ENCODE data around the gene GPN3.
"Not testable (repeated sequence)": the region's sequence is repeated elsewhere in the genome, so short reads cannot be mapped to it uniquely, and the experiment has no call there.

Gene GPN3

GRCh38 chr12:110468214-110469048, at the start of gene GPN3, which contains the start of gene FAM216A:
Gene GPN3 (minus strand): TSS chr12:110468257. CDS start chr12:110468203, 54 bp downstream.
Gene FAM216A (plus strand): TSS chr12:110468845. CDS start chr12:110468876, 31 bp downstream.
- DNase-seq, result peak; percentile 94

GRCh38 chr12:110516995-110517394, 48.9 kb upstream of the GPN3 start:
- DNase-seq, result no peak

- DNase-seq, result no peak
Measured at GRCh38 chr12:110514363-110514762, 46.3 kb upstream of the GPN3 start.

GRCh38 chr12:110513842-110514241, 45.8 kb upstream of the GPN3 start:
- DNase-seq, result no peak

GRCh38 chr12:110508071-110508586, 40.1 kb upstream of the GPN3 start:
- no peak for DNase-seq

DNA sequence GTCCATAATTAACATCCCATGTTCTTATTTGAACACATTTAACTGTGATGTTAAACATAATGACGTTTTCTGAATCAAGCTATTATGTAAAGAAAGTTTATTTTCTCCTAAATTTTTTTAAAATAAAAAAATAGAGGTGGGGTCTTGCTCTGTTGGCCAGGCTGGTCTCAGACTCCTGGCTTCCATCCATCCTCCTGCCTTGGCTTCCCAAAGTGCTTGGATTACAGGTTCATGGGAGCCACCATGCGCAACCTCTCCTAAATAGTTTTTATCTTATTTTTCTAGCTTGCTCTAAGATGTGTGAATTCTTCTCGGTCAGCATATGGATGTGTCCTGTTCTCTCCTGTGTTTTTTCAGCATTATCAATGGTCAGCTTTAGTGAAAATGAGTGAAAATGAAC, 37.3 kb upstream of the GPN3 start:
- no peak for DNase-seq

GRCh38 chr12:110503432-110503831, 35.4 kb upstream of the GPN3 start:
- DNase-seq, result no peak

DNA sequence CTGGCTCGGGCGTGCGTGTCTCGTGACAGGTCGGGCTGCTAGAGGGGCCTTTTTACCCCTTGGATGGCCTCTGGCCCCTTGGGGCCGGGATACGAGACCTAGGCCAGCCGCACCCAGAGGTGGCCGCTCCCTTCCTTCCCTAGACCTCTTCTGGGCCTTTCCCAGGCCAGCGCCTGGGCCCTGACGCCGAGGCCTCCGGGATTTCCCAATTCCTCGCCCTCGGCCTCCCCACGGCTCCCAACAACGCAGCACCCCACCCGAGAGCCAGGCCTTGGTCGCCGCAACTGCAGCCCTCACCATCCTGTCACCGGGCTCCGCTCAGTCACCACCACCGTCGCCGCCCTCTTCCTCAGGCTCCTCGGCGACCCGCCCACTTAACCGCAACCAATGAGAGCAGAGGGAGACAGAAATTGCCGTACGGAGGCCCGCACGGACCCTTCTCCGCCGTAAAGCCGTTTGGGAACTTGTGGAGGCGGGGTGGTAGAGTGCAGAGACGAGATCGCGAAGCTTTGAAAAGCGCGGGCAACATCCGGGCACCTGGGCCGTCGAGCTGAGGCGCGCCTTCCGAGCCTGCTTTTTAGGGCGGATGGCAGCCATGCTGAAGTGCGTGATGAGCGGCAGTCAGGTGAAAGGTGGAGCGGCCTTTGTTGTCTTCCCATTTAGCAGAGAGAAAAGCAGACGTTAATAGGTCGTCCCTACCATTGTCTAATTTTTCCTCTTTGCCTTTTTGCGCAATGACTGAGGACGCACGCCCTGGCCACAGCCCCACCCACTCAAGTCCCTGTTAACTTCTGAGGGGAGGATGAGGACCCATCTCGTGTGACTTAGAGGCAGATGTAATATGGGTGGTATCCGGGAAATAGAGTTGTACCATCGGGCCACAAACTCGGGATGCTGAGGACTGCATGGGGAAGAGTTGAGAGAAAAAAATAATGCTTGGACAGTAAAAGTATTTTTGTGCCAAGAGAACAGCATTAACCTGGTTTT, 34.0 kb upstream of the GPN3 start, which contains the start of the genes RAD9B and VPS29:
Gene RAD9B, plus strand, starts transcription at position 580 of the 987 bp plus-strand sequence. Its CDS starts 7 bp downstream, at position 587.
Gene VPS29, minus strand, starts transcription at position 360 of the 987 bp plus-strand sequence. Its CDS starts 60 bp downstream, at position 300.
- peak; percentile 97 for DNase-seq

- DNase-seq, result peak; percentile 61
Measured at GRCh38 chr12:110501399-110501751, 33.3 kb upstream of the GPN3 start.

DNA sequence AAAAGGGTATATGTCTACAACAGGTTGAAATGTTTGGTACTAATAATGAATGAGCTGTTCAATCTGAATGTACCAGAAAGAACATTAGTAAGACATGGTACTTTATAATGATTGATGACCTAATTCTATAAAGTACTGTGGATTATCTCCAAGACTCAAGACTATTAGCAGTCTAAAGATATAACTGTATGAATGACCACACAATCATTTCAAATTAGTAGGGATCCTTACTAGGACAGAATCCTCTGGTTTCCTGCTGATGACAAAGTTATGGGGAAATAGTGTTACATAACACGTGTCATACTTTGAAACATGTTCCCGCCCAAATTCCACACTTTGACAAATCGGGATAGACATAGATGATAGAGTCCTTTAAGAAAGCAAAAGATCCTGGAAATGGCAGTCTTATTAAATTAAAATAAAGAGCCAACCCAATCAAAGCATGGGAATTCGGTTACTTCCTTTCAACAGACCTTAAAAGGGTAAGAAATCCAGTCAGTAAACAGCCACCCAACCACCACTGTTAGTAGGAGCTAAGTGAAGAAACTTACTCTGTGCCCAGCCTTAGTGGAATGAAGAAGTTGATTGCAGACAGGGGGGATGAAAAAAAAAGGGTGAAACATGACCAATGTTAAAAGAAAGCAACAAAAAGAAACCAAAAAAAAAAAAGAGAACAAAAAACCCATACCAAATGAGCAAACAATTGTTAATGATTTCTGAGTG, 31.1 kb upstream of the GPN3 start:
- peak; percentile 24 for DNase-seq

GRCh38 chr12:110475426-110475825, 7.4 kb upstream of the GPN3 start:
- DNase-seq, result no peak

GRCh38 chr12:110467847-110468213, 227 bp downstream of the GPN3 start:
- DNase-seq, result no peak

GRCh38 chr12:110466791-110467190, 1.3 kb downstream of the GPN3 start:
- no peak for DNase-seq

DNA sequence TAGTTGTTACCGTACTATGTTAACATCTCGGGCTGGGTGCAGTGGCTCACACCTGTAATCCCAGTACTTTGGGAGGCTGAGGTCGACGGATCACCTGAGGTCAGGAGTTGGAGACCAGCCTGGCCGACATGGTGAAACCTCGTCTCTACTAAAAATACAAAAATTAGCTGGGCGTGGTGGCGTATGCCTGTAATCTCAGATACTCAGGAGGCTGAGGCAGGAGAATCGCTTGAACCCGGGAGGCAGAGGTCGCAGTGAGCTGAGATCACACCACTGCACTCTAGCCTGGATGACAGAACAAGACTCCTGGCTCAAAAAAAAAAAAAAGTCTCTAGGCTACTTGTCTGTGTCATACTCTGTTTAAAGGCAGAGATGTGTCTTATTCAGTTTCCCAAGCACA, 2.3 kb downstream of the GPN3 start:
- DNase-seq, result not testable (repeated sequence)

DNA sequence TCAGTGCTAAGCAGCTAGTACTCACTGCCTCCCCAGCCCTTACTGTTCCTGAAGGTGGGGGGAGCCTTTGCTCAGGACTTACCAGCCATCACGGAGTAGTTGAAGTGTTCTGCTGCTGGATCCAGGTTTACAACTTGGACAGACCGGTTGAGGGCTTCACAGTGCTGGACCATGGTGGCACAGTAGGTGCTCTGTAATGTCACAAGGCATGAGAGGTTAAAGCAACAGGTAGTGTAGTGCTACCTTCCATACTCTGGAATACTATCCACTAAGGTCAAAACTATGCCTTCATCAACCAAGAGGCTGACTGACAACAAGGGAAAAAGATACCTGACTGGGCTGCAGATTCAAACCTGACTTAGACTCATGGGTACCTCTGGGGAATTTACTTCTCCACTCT, 3.0 kb downstream of the GPN3 start:
- DNase-seq, result no peak

GRCh38 chr12:110461189-110461588, 6.9 kb downstream of the GPN3 start:
- not testable (repeated sequence) for DNase-seq

DNA sequence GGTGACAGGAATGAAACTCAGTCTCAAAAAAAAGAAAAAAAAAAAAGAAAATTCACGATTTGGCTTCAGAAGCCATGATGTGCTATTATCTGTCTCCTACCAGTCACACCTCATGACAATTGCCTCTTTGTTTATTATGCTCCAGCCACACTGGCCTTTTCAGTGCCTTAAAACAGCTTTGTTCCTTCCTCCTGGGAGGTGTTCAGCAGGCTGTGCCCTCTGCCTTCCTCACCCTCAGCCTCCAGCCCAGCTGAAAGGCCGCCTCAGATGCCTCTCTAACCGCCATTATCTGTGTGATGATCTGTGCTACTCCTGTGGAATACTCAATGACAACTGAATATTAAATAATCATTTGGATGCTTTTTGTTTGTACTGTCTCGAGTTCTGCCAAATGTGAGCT, 9.3 kb downstream of the GPN3 start:
- DNase-seq, result no peak

DNA sequence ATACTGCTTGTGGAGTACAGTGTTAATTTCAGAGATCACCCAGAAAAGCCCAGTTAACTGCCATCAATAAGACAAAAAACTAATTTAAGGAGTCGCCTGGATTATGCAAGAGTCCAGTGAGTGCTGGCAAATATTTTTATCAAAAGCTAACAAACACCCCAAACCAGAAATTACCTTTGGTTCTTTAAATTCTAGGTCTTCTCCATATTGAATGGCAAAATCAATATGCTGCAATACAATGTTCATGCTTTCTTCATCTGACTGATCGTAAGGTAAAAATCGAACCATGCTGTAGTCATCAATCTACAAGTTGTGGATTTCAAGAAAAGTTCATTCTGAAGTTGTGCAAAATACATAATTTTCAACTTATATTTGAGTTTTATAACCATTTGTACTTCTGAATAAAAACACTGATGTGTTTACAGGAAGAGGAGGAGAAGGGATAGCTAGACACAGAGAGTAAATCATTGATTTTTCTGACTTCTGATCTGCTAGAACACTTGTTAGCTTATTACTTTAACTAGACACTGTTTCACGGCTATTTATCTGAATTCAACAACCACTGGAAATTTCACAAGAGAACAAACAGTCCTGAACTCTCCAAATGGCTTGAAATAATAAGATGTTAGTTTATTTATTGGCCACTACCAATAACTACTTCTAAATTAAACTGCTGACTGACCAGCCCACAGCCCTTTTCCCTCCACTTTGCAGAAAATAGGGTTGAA, 14.3 kb downstream of the GPN3 start:
- DNase-seq, result no peak

GRCh38 chr12:110451263-110451662, 16.8 kb downstream of the GPN3 start:
- DNase-seq, result no peak

- DNase-seq, result peak; percentile 89
Measured at GRCh38 chr12:110449799-110450497, 18.1 kb downstream of the GPN3 start, which contains the start of gene ARPC3. Gene ARPC3 (minus strand): TSS chr12:110450337. CDS start chr12:110450260, 77 bp downstream.

GRCh38 chr12:110444455-110444854, 23.6 kb downstream of the GPN3 start:
- no peak for DNase-seq
